Tibial nerve (tissue), 4 donors: ENCODE results near the gene CPEB1.

Experiments
- EP300 ChIP-seq, 2 donors: sonication (generic); formaldehyde crosslinking; IDR thresholded peaks; one replicate each; pipeline ENCODE4 v1.6.1; 2017; ENCODE audit warnings: antibody characterized with exemption in 2 of 2, mild to moderate bottlenecking in 1 of 2
- TF ChIP-seq, protein P1 (sequence below), 5 experiments: fragments of 200-600 bp in 3 of 5; fragments of 450-650 bp in 2 of 5; sonication (generic) in 3 of 5; IDR thresholded peaks; one replicate each; pipeline ENCODE4 v1.5.1; 2016 to 2019; ENCODE audit warnings: antibody characterized with exemption in 5 of 5, mild to moderate bottlenecking in 3 of 5, moderate library complexity in 2 of 5

DNA sequence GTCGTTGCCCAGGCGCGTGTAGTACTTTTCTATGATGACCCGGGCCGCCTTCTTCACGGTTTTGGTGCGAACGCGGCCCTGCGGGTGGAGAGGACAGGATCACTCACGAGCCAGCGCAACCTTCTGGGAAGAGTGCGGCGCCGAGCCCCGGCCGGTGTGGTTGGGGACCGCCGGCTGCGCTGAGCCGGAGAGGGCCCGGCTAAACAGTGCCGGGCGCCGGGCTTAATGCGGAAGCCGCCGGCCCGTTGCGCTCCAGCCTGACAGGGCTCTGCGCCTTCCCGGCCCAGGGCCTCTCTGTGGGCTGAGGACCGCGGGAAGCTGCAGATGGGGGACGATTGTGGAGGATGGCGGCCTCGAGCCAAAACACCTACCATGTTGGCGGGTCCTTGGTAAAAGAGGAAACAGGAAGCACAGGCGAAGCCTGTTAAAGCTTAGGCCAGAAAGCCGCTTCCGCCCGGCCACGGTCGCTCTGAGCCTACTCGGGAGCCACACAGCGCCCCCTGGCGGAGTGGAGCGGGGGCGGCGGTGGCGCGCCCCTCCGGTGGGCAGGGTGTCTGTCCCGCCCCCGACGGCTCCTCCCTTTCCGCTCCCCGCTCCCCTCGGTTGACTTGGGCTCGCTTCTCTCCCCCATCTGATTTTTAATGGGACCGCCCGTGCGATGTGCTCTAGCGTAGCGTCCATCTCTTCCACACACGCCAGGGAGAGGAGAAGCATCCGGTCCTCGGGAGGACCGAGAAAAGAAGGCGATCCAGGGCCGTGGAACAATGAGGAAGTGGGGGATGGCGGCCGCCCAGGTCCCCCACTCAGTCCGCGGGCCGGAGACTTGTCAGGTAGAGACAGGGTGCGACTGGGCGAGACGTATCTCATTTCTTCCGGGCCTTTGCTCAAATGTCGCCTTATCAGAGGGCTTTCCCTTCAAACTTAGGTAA lies 106.8 kb downstream of the CPEB1 start, which contains the start of gene RPS17:
- peak; percentile 58 to 97 for TF ChIP-seq EP300 (IDR thresholded peaks at IDR 0.05)
- TF ChIP-seq, protein P1, sequence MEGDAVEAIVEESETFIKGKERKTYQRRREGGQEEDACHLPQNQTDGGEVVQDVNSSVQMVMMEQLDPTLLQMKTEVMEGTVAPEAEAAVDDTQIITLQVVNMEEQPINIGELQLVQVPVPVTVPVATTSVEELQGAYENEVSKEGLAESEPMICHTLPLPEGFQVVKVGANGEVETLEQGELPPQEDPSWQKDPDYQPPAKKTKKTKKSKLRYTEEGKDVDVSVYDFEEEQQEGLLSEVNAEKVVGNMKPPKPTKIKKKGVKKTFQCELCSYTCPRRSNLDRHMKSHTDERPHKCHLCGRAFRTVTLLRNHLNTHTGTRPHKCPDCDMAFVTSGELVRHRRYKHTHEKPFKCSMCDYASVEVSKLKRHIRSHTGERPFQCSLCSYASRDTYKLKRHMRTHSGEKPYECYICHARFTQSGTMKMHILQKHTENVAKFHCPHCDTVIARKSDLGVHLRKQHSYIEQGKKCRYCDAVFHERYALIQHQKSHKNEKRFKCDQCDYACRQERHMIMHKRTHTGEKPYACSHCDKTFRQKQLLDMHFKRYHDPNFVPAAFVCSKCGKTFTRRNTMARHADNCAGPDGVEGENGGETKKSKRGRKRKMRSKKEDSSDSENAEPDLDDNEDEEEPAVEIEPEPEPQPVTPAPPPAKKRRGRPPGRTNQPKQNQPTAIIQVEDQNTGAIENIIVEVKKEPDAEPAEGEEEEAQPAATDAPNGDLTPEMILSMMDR (IDR thresholded peaks at IDR 0.05) = peak; percentile 99 to 100 (median 99)
